ENCODE results near the gene GPR141.

Gene GPR141

GRCh38 chr7:37732253-37732652, 48.7 kb downstream of the GPR141 start:
- Histone ChIP-seq H3K4me1 (ENCODE audit: insufficient read depth, low read length) (0 out of 2 replicates have a peak, but pooled peaks cover 8% of the 10 kb centered on the region), H3K36me3 (ENCODE audit: insufficient read depth, low read length) (no peaks in the 10 kb centered on the region), H3K9ac (ENCODE audit: low read depth, low read length) (no peak overlapping the region), H3K9me3 (ENCODE audit: control insufficient read depth, insufficient read depth, low read length) (no peaks in the 10 kb centered on the region)

DNA sequence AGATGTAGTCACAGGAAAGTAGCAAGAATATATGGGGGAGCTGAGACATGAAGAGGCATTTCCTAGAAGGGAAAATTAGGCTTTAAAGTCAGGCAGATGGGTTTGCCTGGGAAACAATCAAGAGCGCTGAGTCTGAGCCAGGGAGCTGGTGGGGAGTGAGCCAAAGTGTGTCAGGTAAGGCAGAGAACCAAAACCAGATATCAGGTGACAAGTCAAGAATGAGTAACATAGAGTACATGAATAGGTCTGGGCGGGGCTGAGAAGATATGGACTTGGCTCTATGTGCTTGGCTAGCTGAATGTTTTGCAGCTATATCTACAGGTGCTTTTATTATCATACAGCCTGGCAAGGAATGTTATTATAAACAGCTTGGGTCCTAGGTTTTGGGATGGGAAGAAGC, 49.3 kb downstream of the GPR141 start:
- Histone ChIP-seq H3K36me3 (ENCODE audit: insufficient read depth, low read length) (no peaks in the 10 kb centered on the region), H3K4me1 (ENCODE audit: insufficient read depth, low read length) (0 out of 2 replicates have a peak, but pooled peaks cover 8% of the 10 kb centered on the region), H3K9ac (ENCODE audit: low read depth, low read length) (no peak overlapping the region), H3K9me3 (ENCODE audit: control insufficient read depth, insufficient read depth, low read length) (no peaks in the 10 kb centered on the region)

DNA sequence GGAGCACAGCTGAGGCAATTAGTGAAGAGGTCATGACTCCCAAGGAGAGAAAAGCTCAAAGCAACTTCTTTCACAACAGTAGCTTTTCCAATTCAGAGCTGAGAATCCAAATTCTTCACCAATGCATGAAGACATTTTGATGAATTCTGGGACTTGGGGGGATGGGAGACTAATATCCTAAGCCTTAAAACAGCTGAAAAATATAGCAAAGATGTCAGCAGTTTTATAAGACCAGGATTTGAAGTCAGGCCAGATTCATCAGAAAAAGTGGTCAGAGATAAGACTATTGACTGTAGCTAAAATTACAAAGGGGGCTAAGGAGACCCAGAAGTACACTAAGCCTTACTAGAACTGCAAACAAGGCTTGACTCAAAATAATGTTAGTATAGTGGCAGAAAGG, 51.6 kb downstream of the GPR141 start:
- Histone ChIP-seq H3K9ac (ENCODE audit: low read depth, low read length) (no peak overlapping the region), H3K4me1 (ENCODE audit: insufficient read depth, low read length) (no peaks in the 10 kb centered on the region), H3K36me3 (ENCODE audit: insufficient read depth, low read length) (no peaks in the 10 kb centered on the region), H3K9me3 (ENCODE audit: control insufficient read depth, insufficient read depth, low read length) (no peaks in the 10 kb centered on the region)

DNA sequence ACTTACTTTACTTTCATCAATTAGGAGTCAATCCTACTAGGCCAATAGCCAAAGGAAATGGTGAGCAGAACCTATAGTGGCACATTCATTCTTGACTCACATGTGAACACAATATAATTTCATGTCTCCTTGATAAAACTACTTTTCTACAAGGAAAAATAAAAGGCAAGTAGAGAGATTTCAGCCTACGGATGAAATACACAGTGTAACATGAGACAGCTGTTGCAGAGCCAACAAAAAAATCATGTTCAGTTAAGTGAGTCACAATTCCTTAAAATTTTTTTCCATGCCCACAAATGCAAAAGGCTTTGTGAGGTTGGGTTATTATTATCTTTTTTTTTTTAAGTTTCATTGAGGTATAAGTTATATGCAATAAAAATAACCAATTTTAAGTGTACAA, 54.8 kb downstream of the GPR141 start:
- Histone ChIP-seq H3K9ac (ENCODE audit: low read depth, low read length) (no peak overlapping the region), H3K9me3 (ENCODE audit: control insufficient read depth, insufficient read depth, low read length) (no peaks in the 10 kb centered on the region), H3K36me3 (ENCODE audit: insufficient read depth, low read length) (no peaks in the 10 kb centered on the region), H3K4me1 (ENCODE audit: insufficient read depth, low read length) (no peaks in the 10 kb centered on the region)

DNA sequence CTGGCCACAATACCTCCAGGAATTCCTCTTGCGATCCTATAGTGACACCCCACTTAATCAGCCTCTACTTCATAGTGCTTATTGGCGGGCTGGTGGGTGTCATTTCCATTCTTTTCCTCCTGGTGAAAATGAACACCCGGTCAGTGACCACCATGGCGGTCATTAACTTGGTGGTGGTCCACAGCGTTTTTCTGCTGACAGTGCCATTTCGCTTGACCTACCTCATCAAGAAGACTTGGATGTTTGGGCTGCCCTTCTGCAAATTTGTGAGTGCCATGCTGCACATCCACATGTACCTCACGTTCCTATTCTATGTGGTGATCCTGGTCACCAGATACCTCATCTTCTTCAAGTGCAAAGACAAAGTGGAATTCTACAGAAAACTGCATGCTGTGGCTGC, 56.8 kb downstream of the GPR141 start:
- H3K9me3 ChIP-seq (ENCODE audit: control insufficient read depth, insufficient read depth, low read length), result no peaks in the 10 kb centered on the region
- no peaks in the 10 kb centered on the region for H3K36me3 ChIP-seq (ENCODE audit: insufficient read depth, low read length)
- no peaks in the 10 kb centered on the region for H3K4me1 ChIP-seq (ENCODE audit: insufficient read depth, low read length)
- H3K9ac ChIP-seq (ENCODE audit: low read depth, low read length), result no peak overlapping the region

DNA sequence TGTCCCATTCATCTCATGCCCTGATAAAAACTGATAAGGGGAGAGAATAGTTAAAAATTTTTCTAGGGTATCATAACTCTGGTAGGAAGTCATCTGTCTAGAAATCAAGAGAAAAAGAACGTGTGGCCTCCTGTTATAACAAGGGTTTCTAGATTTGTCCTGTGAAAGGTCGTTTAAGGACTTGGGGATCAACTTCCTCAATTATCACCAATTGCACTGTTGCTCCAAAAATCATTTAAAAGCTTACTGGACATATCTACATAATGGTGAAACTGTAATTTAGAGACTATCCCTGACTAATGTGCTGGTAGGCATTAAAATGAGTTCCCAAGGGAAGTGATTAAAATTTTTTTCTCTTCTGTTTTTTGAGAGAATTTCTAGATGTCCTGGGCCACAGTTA, 58.2 kb downstream of the GPR141 start:
- no peaks in the 10 kb centered on the region for H3K36me3 ChIP-seq (ENCODE audit: insufficient read depth, low read length)
- H3K9me3 ChIP-seq (ENCODE audit: control insufficient read depth, insufficient read depth, low read length), result no peaks in the 10 kb centered on the region
- no peaks in the 10 kb centered on the region for H3K4me1 ChIP-seq (ENCODE audit: insufficient read depth, low read length)
- H3K9ac ChIP-seq (ENCODE audit: low read depth, low read length), result no peak overlapping the region

- no peaks in the 10 kb centered on the region for H3K9me3 ChIP-seq (ENCODE audit: control insufficient read depth, insufficient read depth, low read length)
These were observed 67.5 kb downstream of the GPR141 start for GRCh38 chr7:37751096-37751495.

GRCh38 chr7:37753398-37754050, 70.0 kb downstream of the GPR141 start:
- Histone ChIP-seq H3K9me3 (ENCODE audit: control insufficient read depth, insufficient read depth, low read length) (no peaks in the 10 kb centered on the region), H3K4me1 (ENCODE audit: insufficient read depth, low read length) (no peaks in the 10 kb centered on the region), H3K36me3 (ENCODE audit: insufficient read depth, low read length) (no peaks in the 10 kb centered on the region), H3K9ac (ENCODE audit: low read depth, low read length) (no peak overlapping the region)

More at GRCh38 chr7:37751096-37751495, 67.5 kb downstream of the GPR141 start:
- Histone ChIP-seq H3K36me3 (ENCODE audit: insufficient read depth, low read length) (no peaks in the 10 kb centered on the region), H3K4me1 (ENCODE audit: insufficient read depth, low read length) (no peaks in the 10 kb centered on the region), H3K9ac (ENCODE audit: low read depth, low read length) (no peak overlapping the region)

DNA sequence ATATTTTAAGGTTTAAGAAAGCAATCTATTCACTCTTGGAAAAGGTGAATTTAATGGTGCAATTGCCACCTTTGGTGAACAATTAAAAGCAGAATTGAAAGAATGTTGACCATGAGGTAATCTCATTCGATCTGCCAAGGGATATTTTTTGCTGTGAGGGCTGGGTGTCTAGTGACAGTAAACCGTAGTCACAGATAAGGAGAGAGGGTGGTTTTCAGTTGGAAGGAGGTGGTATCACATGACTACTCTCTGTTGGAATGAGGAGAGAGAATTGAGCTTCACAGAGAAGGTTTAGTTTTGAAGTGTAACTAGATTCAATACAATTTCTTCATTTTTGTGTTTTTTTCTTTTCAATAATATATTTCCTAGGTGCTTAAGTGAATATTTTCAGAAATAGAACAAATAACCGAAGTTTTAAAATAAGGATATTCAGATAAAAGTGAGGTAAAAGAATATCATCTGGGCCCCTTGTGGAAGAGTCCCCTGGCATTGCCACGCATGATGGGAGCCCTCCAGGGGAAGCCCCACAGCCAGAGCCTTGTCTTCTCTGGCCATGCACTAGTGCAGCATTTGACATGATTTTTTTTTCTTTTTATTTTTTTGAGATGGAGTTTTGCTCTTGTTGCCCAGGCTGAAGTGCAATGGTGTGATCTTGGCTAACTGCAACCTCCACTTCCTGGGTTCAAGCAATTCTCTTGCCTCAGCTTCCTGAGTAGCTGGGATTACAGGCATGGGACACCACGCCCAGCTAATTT, 73.4 kb downstream of the GPR141 start:
- no peaks in the 10 kb centered on the region for H3K4me1 ChIP-seq (ENCODE audit: insufficient read depth, low read length)
- H3K36me3 ChIP-seq (ENCODE audit: insufficient read depth, low read length), result no peaks in the 10 kb centered on the region; the same call in 1 of the 2 replicates
- H3K9ac ChIP-seq (ENCODE audit: low read depth, low read length), result no peak overlapping the region
- no peaks in the 10 kb centered on the region for H3K9me3 ChIP-seq (ENCODE audit: control insufficient read depth, insufficient read depth, low read length)

- no peaks in the 10 kb centered on the region for H3K9me3 ChIP-seq (ENCODE audit: control insufficient read depth, insufficient read depth, low read length)
- H3K4me1 ChIP-seq (ENCODE audit: insufficient read depth, low read length), result no peaks in the 10 kb centered on the region
- H3K9ac ChIP-seq (ENCODE audit: low read depth, low read length), result no peak overlapping the region
- no peaks in the 10 kb centered on the region; the same call in 1 of the 2 replicates for H3K36me3 ChIP-seq (ENCODE audit: insufficient read depth, low read length)
These were observed 74.0 kb downstream of the GPR141 start for GRCh38 chr7:37757563-37757962.

DNA sequence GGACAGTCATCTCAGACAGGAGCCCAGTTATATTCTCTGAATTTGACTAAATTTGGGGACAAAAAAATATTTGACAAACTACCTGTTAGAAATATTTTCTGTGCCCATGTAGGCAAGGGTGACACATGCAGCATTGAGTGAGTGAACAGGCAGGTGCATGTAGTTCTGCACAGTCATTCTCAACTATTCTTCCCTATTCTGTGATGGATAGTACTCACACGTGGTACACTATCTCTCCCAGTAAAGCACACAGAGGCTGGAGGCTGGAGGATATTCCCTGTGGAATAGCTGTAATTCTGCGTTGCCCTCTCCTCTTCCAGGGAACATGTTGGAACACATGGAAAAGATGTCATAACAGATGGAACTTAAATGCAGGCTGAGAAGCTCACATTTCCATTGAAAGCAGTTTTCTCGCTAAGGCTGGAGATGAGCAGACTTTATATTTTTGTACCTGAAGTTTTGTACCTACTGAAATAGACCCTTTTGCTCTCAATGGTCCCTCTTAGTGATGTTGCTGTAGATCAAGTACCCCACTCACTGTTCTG, 75.0 kb downstream of the GPR141 start:
- Histone ChIP-seq H3K4me1 (ENCODE audit: insufficient read depth, low read length) (no peaks in the 10 kb centered on the region), H3K36me3 (ENCODE audit: insufficient read depth, low read length) (no peaks in the 10 kb centered on the region; the same call in 1 of the 2 replicates), H3K9me3 (ENCODE audit: control insufficient read depth, insufficient read depth, low read length) (no peaks in the 10 kb centered on the region), H3K9ac (ENCODE audit: low read depth, low read length) (no peak overlapping the region)

GRCh38 chr7:37759526-37759925, 76.0 kb downstream of the GPR141 start:
- H3K9ac ChIP-seq (ENCODE audit: low read depth, low read length), result no peak overlapping the region
- no peaks in the 10 kb centered on the region; the same call in 1 of the 2 replicates for H3K36me3 ChIP-seq (ENCODE audit: insufficient read depth, low read length)
- H3K9me3 ChIP-seq (ENCODE audit: control insufficient read depth, insufficient read depth, low read length), result no peaks in the 10 kb centered on the region
- H3K4me1 ChIP-seq (ENCODE audit: insufficient read depth, low read length), result no peaks in the 10 kb centered on the region

- Histone ChIP-seq H3K36me3 (ENCODE audit: insufficient read depth, low read length) (no peaks in the 10 kb centered on the region), H3K9me3 (ENCODE audit: control insufficient read depth, insufficient read depth, low read length) (no peaks in the 10 kb centered on the region), H3K9ac (ENCODE audit: low read depth, low read length) (no peak overlapping the region), H3K4me1 (ENCODE audit: insufficient read depth, low read length) (no peaks in the 10 kb centered on the region)
These were observed 81.9 kb downstream of the GPR141 start for GRCh38 chr7:37765421-37765829.

DNA sequence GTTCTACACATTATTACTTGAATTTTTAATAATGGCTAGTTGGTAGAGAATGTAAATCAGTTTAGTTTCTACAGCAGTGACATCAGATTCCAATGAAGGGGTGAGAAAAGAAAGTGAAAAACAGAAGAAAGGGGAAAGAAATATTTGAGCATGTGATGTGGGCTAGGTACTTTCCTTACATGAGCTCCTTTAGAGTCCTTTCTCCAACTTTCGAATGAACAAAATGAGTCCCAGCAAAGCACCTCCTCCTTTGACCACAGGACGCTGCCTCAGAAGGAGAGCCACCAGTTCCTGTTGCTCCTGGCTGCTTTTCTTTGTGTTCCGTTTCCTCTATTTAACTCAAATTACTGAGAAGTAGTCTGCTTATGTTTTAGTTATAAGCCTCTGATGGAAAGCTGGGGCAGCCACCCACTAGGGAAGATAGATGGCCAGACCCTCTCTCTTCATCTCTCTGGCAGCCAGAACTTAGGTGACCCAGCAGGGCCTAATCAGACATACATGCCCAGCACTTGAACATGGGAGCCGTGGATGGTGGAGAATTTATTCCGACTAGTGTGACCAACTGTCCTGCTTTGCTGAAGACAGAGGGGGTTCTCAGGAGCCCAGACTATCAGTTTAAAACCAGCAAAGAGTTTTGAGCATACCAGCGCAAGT, 82.4 kb downstream of the GPR141 start:
- Histone ChIP-seq H3K4me1 (ENCODE audit: insufficient read depth, low read length) (no peaks in the 10 kb centered on the region), H3K9ac (ENCODE audit: low read depth, low read length) (no peak overlapping the region), H3K36me3 (ENCODE audit: insufficient read depth, low read length) (no peaks in the 10 kb centered on the region), H3K9me3 (ENCODE audit: control insufficient read depth, insufficient read depth, low read length) (no peaks in the 10 kb centered on the region)
